Measurements from ENCODE around the gene ZNF385D. TPM values are rescaled to one million over a fixed set of nuclear protein-coding genes. Genes with fewer than 3 reads are reported as not detected.
A peak's percentile ranks its signal among the peaks of the same experiment; 100 is the strongest.

Gene ZNF385D
- polyA plus RNA-seq, result under 1 TPM; 0.39 to 0.52 TPM

- H3K36me3 ChIP-seq (ENCODE audit: control insufficient read depth in 2 of 2, insufficient read depth in 2 of 2, low read length in 1 of 2), result no peaks in the 10 kb centered on the region
- H3K9me3 ChIP-seq (ENCODE audit: control insufficient read depth in 2 of 2, insufficient read depth in 1 of 2, low read depth in 1 of 2, low read length in 1 of 2), result no peaks in the 10 kb centered on the region
- WGBS, 2 donors, result 5 to 6% methylated on average over 31 of the region's 31 CpGs
- H3K4me3 ChIP-seq (ENCODE audit: low read depth in 1 of 2, low read length in 2 of 2), result peak within 1 kb of the TSS; percentile 30 to 43
- no peaks in the 10 kb centered on the region for H3K4me1 ChIP-seq (ENCODE audit: control insufficient read depth in 2 of 2, insufficient read depth in 2 of 2, low read length in 1 of 2)
- peak within 1 kb of the TSS; percentile 11 to 59 for H3K27ac ChIP-seq (ENCODE audit: low read depth in 2 of 2, low read length in 1 of 2)
- H3K27me3 ChIP-seq (ENCODE audit: control insufficient read depth in 1 of 2, insufficient read depth in 2 of 2, low read length in 2 of 2), result no peaks in the 10 kb centered on the region
Measured at GRCh38 chr3:21750831-21751391, at the start of gene ZNF385D. Gene ZNF385D, minus strand, starts transcription at chr3:21751210. Its CDS starts 294 bp downstream, at chr3:21750916.

GRCh38 chr3:21798356-21799088, 47.5 kb upstream of the ZNF385D start:
- no peaks in the 10 kb centered on the region for H3K36me3 ChIP-seq (ENCODE audit: control insufficient read depth in 2 of 2, insufficient read depth in 2 of 2, low read length in 1 of 2)
- no peaks in the 10 kb centered on the region for H3K4me1 ChIP-seq (ENCODE audit: control insufficient read depth in 2 of 2, insufficient read depth in 2 of 2, low read length in 1 of 2)
- no peak overlapping the region for H3K4me3 ChIP-seq (ENCODE audit: low read depth in 1 of 2, low read length in 2 of 2)
- H3K27ac ChIP-seq (ENCODE audit: low read depth in 2 of 2, low read length in 1 of 2), result no peak overlapping the region
- 90 to 91% methylated on average over 9 of the region's 9 CpGs for WGBS, 2 donors
- no peaks in the 10 kb centered on the region for H3K27me3 ChIP-seq (ENCODE audit: control insufficient read depth in 1 of 2, insufficient read depth in 2 of 2, low read length in 2 of 2)
- no peaks in the 10 kb centered on the region for H3K9me3 ChIP-seq (ENCODE audit: control insufficient read depth in 2 of 2, insufficient read depth in 1 of 2, low read depth in 1 of 2, low read length in 1 of 2)

GRCh38 chr3:21795921-21796320, 44.9 kb upstream of the ZNF385D start:
- 10 to 13% methylated on average over 2 of the region's 2 CpGs for WGBS, 2 donors
- Histone ChIP-seq H3K27me3 (ENCODE audit: control insufficient read depth in 1 of 2, insufficient read depth in 2 of 2, low read length in 2 of 2) (no peaks in the 10 kb centered on the region), H3K27ac (ENCODE audit: low read depth in 2 of 2, low read length in 1 of 2) (no peak overlapping the region), H3K4me1 (ENCODE audit: control insufficient read depth in 2 of 2, insufficient read depth in 2 of 2, low read length in 1 of 2) (no peaks in the 10 kb centered on the region), H3K36me3 (ENCODE audit: control insufficient read depth in 2 of 2, insufficient read depth in 2 of 2, low read length in 1 of 2) (no peaks in the 10 kb centered on the region), H3K9me3 (ENCODE audit: control insufficient read depth in 2 of 2, insufficient read depth in 1 of 2, low read depth in 1 of 2, low read length in 1 of 2) (no peaks in the 10 kb centered on the region), H3K4me3 (ENCODE audit: low read depth in 1 of 2, low read length in 2 of 2) (no peak overlapping the region)

- H3K27ac ChIP-seq (ENCODE audit: low read depth in 2 of 2, low read length in 1 of 2), result no peak overlapping the region
- H3K27me3 ChIP-seq (ENCODE audit: control insufficient read depth in 1 of 2, insufficient read depth in 2 of 2, low read length in 2 of 2), result no peaks in the 10 kb centered on the region
- no peaks in the 10 kb centered on the region for H3K4me1 ChIP-seq (ENCODE audit: control insufficient read depth in 2 of 2, insufficient read depth in 2 of 2, low read length in 1 of 2)
- WGBS, 2 donors, result 42 to 45% methylated on average over 5 of the region's 5 CpGs
- H3K36me3 ChIP-seq (ENCODE audit: control insufficient read depth in 2 of 2, insufficient read depth in 2 of 2, low read length in 1 of 2), result no peaks in the 10 kb centered on the region
- no peak overlapping the region for H3K4me3 ChIP-seq (ENCODE audit: low read depth in 1 of 2, low read length in 2 of 2)
- H3K9me3 ChIP-seq (ENCODE audit: control insufficient read depth in 2 of 2, insufficient read depth in 1 of 2, low read depth in 1 of 2, low read length in 1 of 2), result no peaks in the 10 kb centered on the region
Measured at GRCh38 chr3:21795152-21795837, 44.3 kb upstream of the ZNF385D start.

- Histone ChIP-seq H3K27ac (ENCODE audit: low read depth in 2 of 2, low read length in 1 of 2) (no peak overlapping the region), H3K27me3 (ENCODE audit: control insufficient read depth in 1 of 2, insufficient read depth in 2 of 2, low read length in 2 of 2) (no peaks in the 10 kb centered on the region), H3K4me3 (ENCODE audit: low read depth in 1 of 2, low read length in 2 of 2) (no peak overlapping the region), H3K36me3 (ENCODE audit: control insufficient read depth in 2 of 2, insufficient read depth in 2 of 2, low read length in 1 of 2) (no peaks in the 10 kb centered on the region), H3K9me3 (ENCODE audit: control insufficient read depth in 2 of 2, insufficient read depth in 1 of 2, low read depth in 1 of 2, low read length in 1 of 2) (no peaks in the 10 kb centered on the region), H3K4me1 (ENCODE audit: control insufficient read depth in 2 of 2, insufficient read depth in 2 of 2, low read length in 1 of 2) (no peaks in the 10 kb centered on the region)
- 56 to 65% methylated on average over 2 of the region's 2 CpGs for WGBS, 2 donors
Measured at GRCh38 chr3:21794291-21794690, 43.3 kb upstream of the ZNF385D start.

GRCh38 chr3:21792176-21792575, 41.2 kb upstream of the ZNF385D start:
- Histone ChIP-seq H3K27ac (ENCODE audit: low read depth in 2 of 2, low read length in 1 of 2) (no peak overlapping the region), H3K4me3 (ENCODE audit: low read depth in 1 of 2, low read length in 2 of 2) (no peak overlapping the region), H3K36me3 (ENCODE audit: control insufficient read depth in 2 of 2, insufficient read depth in 2 of 2, low read length in 1 of 2) (no peaks in the 10 kb centered on the region), H3K4me1 (ENCODE audit: control insufficient read depth in 2 of 2, insufficient read depth in 2 of 2, low read length in 1 of 2) (no peaks in the 10 kb centered on the region), H3K9me3 (ENCODE audit: control insufficient read depth in 2 of 2, insufficient read depth in 1 of 2, low read depth in 1 of 2, low read length in 1 of 2) (no peaks in the 10 kb centered on the region), H3K27me3 (ENCODE audit: control insufficient read depth in 1 of 2, insufficient read depth in 2 of 2, low read length in 2 of 2) (no peaks in the 10 kb centered on the region)
- WGBS, 2 donors, result 86 to 92% methylated on average over 1 of the region's 1 CpG

GRCh38 chr3:21791356-21791755, 40.3 kb upstream of the ZNF385D start:
- Histone ChIP-seq H3K36me3 (ENCODE audit: control insufficient read depth in 2 of 2, insufficient read depth in 2 of 2, low read length in 1 of 2) (no peaks in the 10 kb centered on the region), H3K4me1 (ENCODE audit: control insufficient read depth in 2 of 2, insufficient read depth in 2 of 2, low read length in 1 of 2) (no peaks in the 10 kb centered on the region), H3K27ac (ENCODE audit: low read depth in 2 of 2, low read length in 1 of 2) (no peak overlapping the region), H3K9me3 (ENCODE audit: control insufficient read depth in 2 of 2, insufficient read depth in 1 of 2, low read depth in 1 of 2, low read length in 1 of 2) (no peaks in the 10 kb centered on the region), H3K27me3 (ENCODE audit: control insufficient read depth in 1 of 2, insufficient read depth in 2 of 2, low read length in 2 of 2) (no peaks in the 10 kb centered on the region), H3K4me3 (ENCODE audit: low read depth in 1 of 2, low read length in 2 of 2) (no peak overlapping the region)
- WGBS, 2 donors, result 38 to 47% methylated on average over 2 of the region's 2 CpGs

GRCh38 chr3:21790466-21790865, 39.5 kb upstream of the ZNF385D start:
- Histone ChIP-seq H3K9me3 (ENCODE audit: control insufficient read depth in 2 of 2, insufficient read depth in 1 of 2, low read depth in 1 of 2, low read length in 1 of 2) (no peaks in the 10 kb centered on the region), H3K36me3 (ENCODE audit: control insufficient read depth in 2 of 2, insufficient read depth in 2 of 2, low read length in 1 of 2) (no peaks in the 10 kb centered on the region), H3K27me3 (ENCODE audit: control insufficient read depth in 1 of 2, insufficient read depth in 2 of 2, low read length in 2 of 2) (no peaks in the 10 kb centered on the region), H3K4me1 (ENCODE audit: control insufficient read depth in 2 of 2, insufficient read depth in 2 of 2, low read length in 1 of 2) (no peaks in the 10 kb centered on the region), H3K27ac (ENCODE audit: low read depth in 2 of 2, low read length in 1 of 2) (no peak overlapping the region), H3K4me3 (ENCODE audit: low read depth in 1 of 2, low read length in 2 of 2) (no peak overlapping the region)
- 85 to 86% methylated on average over 1 of the region's 1 CpG for WGBS, 2 donors

GRCh38 chr3:21789730-21790129, 38.7 kb upstream of the ZNF385D start:
- H3K4me1 ChIP-seq (ENCODE audit: control insufficient read depth in 2 of 2, insufficient read depth in 2 of 2, low read length in 1 of 2), result no peaks in the 10 kb centered on the region
- WGBS, 2 donors, result 96 to 99% methylated on average over 1 of the region's 1 CpG
- no peak overlapping the region for H3K4me3 ChIP-seq (ENCODE audit: low read depth in 1 of 2, low read length in 2 of 2)

More at GRCh38 chr3:21789730-21790129, 38.7 kb upstream of the ZNF385D start:
- no peaks in the 10 kb centered on the region for H3K27me3 ChIP-seq (ENCODE audit: control insufficient read depth in 1 of 2, insufficient read depth in 2 of 2, low read length in 2 of 2)
- H3K9me3 ChIP-seq (ENCODE audit: control insufficient read depth in 2 of 2, insufficient read depth in 1 of 2, low read depth in 1 of 2, low read length in 1 of 2), result no peaks in the 10 kb centered on the region
- H3K27ac ChIP-seq (ENCODE audit: low read depth in 2 of 2, low read length in 1 of 2), result no peak overlapping the region
- H3K36me3 ChIP-seq (ENCODE audit: control insufficient read depth in 2 of 2, insufficient read depth in 2 of 2, low read length in 1 of 2), result no peaks in the 10 kb centered on the region
